Measurements from ENCODE around the gene HNRNPUL1.

Gene HNRNPUL1

DNA sequence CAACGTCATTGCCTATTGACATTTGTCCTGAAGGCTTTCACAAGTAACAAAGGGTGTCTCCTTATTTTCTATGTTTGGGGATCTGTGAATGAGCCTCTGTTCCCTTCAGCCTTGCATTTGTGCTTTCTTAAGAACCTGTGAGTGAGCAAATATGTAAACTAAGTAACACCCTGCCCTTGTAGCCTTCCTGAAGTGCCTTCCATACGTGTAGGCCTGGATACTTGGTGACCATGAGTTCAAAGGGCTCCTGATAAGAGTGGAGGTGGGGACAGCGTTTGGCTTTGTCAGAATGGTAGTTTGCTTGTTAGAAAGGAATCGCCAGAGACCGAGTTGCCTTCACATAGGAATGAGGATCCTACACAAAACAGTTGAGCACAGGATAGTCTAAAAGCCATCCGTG is 31.3 kb downstream of the HNRNPUL1 start:
- no peak for TF ChIP-seq TEAD4 (IDR thresholded peaks at IDR 0.05)
- TF ChIP-seq YY1 (IDR thresholded peaks at IDR 0.05; ENCODE audit: low read depth), result no peak
- TF ChIP-seq, protein P1, sequence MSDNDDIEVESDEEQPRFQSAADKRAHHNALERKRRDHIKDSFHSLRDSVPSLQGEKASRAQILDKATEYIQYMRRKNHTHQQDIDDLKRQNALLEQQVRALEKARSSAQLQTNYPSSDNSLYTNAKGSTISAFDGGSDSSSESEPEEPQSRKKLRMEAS (IDR thresholded peaks at IDR 0.05), result no peak
- TF ChIP-seq TCF12 (IDR thresholded peaks at IDR 0.05; ENCODE audit: low read depth), result no peak
- no peak for TF ChIP-seq RAD21 (IDR thresholded peaks at IDR 0.05; ENCODE audit: low read depth)
- TF ChIP-seq CEBPB (IDR thresholded peaks at IDR 0.05), result no peak
- no peak for TF ChIP-seq EP300 (IDR thresholded peaks at IDR 0.05; ENCODE audit: borderline replicate concordance)
- TF ChIP-seq, protein P2, sequence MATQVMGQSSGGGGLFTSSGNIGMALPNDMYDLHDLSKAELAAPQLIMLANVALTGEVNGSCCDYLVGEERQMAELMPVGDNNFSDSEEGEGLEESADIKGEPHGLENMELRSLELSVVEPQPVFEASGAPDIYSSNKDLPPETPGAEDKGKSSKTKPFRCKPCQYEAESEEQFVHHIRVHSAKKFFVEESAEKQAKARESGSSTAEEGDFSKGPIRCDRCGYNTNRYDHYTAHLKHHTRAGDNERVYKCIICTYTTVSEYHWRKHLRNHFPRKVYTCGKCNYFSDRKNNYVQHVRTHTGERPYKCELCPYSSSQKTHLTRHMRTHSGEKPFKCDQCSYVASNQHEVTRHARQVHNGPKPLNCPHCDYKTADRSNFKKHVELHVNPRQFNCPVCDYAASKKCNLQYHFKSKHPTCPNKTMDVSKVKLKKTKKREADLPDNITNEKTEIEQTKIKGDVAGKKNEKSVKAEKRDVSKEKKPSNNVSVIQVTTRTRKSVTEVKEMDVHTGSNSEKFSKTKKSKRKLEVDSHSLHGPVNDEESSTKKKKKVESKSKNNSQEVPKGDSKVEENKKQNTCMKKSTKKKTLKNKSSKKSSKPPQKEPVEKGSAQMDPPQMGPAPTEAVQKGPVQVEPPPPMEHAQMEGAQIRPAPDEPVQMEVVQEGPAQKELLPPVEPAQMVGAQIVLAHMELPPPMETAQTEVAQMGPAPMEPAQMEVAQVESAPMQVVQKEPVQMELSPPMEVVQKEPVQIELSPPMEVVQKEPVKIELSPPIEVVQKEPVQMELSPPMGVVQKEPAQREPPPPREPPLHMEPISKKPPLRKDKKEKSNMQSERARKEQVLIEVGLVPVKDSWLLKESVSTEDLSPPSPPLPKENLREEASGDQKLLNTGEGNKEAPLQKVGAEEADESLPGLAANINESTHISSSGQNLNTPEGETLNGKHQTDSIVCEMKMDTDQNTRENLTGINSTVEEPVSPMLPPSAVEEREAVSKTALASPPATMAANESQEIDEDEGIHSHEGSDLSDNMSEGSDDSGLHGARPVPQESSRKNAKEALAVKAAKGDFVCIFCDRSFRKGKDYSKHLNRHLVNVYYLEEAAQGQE (IDR thresholded peaks at IDR 0.05; ENCODE audit: low read depth), result no peak
- TF ChIP-seq, protein P3, sequence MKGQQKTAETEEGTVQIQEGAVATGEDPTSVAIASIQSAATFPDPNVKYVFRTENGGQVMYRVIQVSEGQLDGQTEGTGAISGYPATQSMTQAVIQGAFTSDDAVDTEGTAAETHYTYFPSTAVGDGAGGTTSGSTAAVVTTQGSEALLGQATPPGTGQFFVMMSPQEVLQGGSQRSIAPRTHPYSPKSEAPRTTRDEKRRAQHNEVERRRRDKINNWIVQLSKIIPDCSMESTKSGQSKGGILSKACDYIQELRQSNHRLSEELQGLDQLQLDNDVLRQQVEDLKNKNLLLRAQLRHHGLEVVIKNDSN (IDR thresholded peaks at IDR 0.05), result no peak
- TF ChIP-seq FOXM1 (IDR thresholded peaks at IDR 0.05; ENCODE audit: borderline replicate concordance, low read depth), result no peak
- TF ChIP-seq ZBTB7A (IDR thresholded peaks at IDR 0.05; ENCODE audit: low read depth), result no peak

DNA sequence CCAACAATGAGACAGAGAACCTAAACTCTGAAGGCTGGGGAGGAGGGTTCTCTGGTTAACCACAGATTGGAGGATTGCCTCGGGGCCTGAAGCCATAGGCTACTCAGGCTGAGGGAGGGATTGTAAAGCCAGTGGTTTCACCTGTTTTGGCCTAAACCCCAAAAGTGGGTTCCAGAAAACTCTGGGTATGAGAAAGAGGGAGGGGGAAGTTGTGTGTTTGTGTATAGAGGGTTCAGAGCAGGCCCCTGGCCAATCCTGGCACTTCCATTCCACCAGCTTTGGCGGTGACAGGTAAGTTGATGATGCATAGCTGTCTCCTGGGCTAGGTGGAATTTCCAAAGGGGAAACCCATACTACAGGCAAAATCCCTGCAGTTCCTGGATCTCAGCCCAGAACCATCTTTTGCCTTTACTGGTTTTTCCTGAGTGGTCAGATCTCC is 32.3 kb downstream of the HNRNPUL1 start:
- TF ChIP-seq RAD21 (IDR thresholded peaks at IDR 0.05; ENCODE audit: low read depth), result no peak
- TF ChIP-seq, protein P1 (IDR thresholded peaks at IDR 0.05), result no peak
- TF ChIP-seq YY1 (IDR thresholded peaks at IDR 0.05; ENCODE audit: low read depth), result no peak
- TF ChIP-seq, protein P2 (IDR thresholded peaks at IDR 0.05; ENCODE audit: low read depth), result no peak
- TF ChIP-seq EP300 (IDR thresholded peaks at IDR 0.05; ENCODE audit: borderline replicate concordance), result no peak
- no peak for TF ChIP-seq ZBTB7A (IDR thresholded peaks at IDR 0.05; ENCODE audit: low read depth)
- no peak for TF ChIP-seq TCF12 (IDR thresholded peaks at IDR 0.05; ENCODE audit: low read depth)
- TF ChIP-seq, protein P3 (IDR thresholded peaks at IDR 0.05), result no peak
- TF ChIP-seq TEAD4 (IDR thresholded peaks at IDR 0.05), result no peak
- TF ChIP-seq CEBPB (IDR thresholded peaks at IDR 0.05), result no peak
- no peak for TF ChIP-seq NFIC (IDR thresholded peaks at IDR 0.05)
- TF ChIP-seq EGR1 (IDR thresholded peaks at IDR 0.05), result no peak
- no peak for TF ChIP-seq FOXM1 (IDR thresholded peaks at IDR 0.05; ENCODE audit: borderline replicate concordance, low read depth)
- no peak for TF ChIP-seq TAF1 (IDR thresholded peaks at IDR 0.05; ENCODE audit: low read depth)
- TF ChIP-seq CREB1 (IDR thresholded peaks at IDR 0.05; ENCODE audit: low read depth), result no peak

DNA sequence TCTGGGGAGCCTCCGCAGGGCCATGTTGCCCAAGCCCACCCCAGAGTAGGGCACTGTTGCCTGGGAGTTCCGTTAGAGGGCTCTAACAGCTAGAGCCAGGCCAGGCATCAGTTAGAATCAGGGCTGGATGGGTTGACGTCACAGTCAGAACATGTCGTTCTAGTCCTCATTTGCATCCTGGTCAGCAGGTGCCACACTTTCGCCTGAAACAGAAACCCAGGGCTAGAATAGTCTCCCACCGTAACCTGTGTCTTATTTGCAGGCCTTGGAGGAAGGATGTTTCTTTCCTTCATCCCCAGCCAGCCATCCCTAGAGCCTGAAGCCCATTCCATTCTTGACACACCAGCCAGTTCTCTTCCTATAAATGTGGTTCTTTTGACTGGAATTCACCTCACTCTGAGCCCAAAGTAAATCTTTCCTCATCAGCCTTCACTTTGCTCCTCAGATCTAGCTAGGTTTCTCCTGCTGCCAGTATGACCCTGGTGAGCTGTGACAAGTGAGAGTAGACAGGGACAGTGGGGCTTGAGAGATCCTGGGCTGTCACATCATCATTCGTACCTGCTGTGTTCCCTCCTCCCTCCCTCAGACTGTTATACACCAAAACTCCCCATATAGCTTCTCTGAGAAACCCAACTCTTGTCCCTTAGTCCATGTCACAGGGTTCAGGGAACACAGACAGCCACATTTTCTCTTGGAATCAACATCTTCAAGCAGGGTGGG is 33.6 kb downstream of the HNRNPUL1 start:
- TF ChIP-seq CEBPB (IDR thresholded peaks at IDR 0.05), result no peak
- TF ChIP-seq ZBTB7A (IDR thresholded peaks at IDR 0.05; ENCODE audit: low read depth), result no peak
- TF ChIP-seq, protein P2 (IDR thresholded peaks at IDR 0.05; ENCODE audit: low read depth), result no peak
- TF ChIP-seq TCF12 (IDR thresholded peaks at IDR 0.05; ENCODE audit: low read depth), result no peak
- TF ChIP-seq TEAD4 (IDR thresholded peaks at IDR 0.05), result no peak
- no peak for TF ChIP-seq EGR1 (IDR thresholded peaks at IDR 0.05)
- no peak for TF ChIP-seq RAD21 (IDR thresholded peaks at IDR 0.05; ENCODE audit: low read depth)
- TF ChIP-seq EP300 (IDR thresholded peaks at IDR 0.05; ENCODE audit: borderline replicate concordance), result no peak
- TF ChIP-seq CREB1 (IDR thresholded peaks at IDR 0.05; ENCODE audit: low read depth), result no peak
- no peak for TF ChIP-seq NFIC (IDR thresholded peaks at IDR 0.05)
- TF ChIP-seq, protein P3 (IDR thresholded peaks at IDR 0.05), result no peak
- no peak for TF ChIP-seq TAF1 (IDR thresholded peaks at IDR 0.05; ENCODE audit: low read depth)
- TF ChIP-seq, protein P1 (IDR thresholded peaks at IDR 0.05), result no peak
- TF ChIP-seq FOXM1 (IDR thresholded peaks at IDR 0.05; ENCODE audit: borderline replicate concordance, low read depth), result no peak
- TF ChIP-seq YY1 (IDR thresholded peaks at IDR 0.05; ENCODE audit: low read depth), result no peak
